ENCODE measurements around the gene DHRS7C.

Gene DHRS7C

GRCh38 chr17:9809409-9809808 is 18.0 kb upstream of the DHRS7C start:
- H3K36me3 ChIP-seq (ENCODE audit: control insufficient read depth, insufficient read depth, low read length): no peaks in the 10 kb centered on the region
- DNase-seq (ENCODE audit: extremely low read depth, insufficient read length): no peak
- no peak overlapping the region for H3K4me3 ChIP-seq (replicated peaks; ENCODE audit: low read depth, low read length)
- H3K27me3 ChIP-seq (replicated peaks; ENCODE audit: control insufficient read depth, insufficient read depth, low read length): no peaks in the 10 kb centered on the region; the same call in 1 of the 2 replicates
- TF ChIP-seq CTCF (IDR thresholded peaks at IDR 0.05; ENCODE audit: insufficient read depth, low read length, poor library complexity, severe bottlenecking): no peak

GRCh38 chr17:9806699-9807098 is 15.3 kb upstream of the DHRS7C start:
- Histone ChIP-seq H3K27me3 (replicated peaks; ENCODE audit: control insufficient read depth, insufficient read depth, low read length) (no peaks in the 10 kb centered on the region; the same call in 1 of the 2 replicates), H3K4me3 (replicated peaks; ENCODE audit: low read depth, low read length) (no peak overlapping the region), H3K36me3 (ENCODE audit: control insufficient read depth, insufficient read depth, low read length) (no peaks in the 10 kb centered on the region)
- TF ChIP-seq CTCF (IDR thresholded peaks at IDR 0.05; ENCODE audit: insufficient read depth, low read length, poor library complexity, severe bottlenecking): no peak
- DNase-seq (ENCODE audit: extremely low read depth, insufficient read length): no peak

- DNase-seq (ENCODE audit: extremely low read depth, insufficient read length): no peak
- no peak for TF ChIP-seq CTCF (IDR thresholded peaks at IDR 0.05; ENCODE audit: insufficient read depth, low read length, poor library complexity, severe bottlenecking)
- Histone ChIP-seq H3K27me3 (replicated peaks; ENCODE audit: control insufficient read depth, insufficient read depth, low read length) (no peaks in the 10 kb centered on the region; the same call in 1 of the 2 replicates), H3K4me3 (replicated peaks; ENCODE audit: low read depth, low read length) (no peak overlapping the region), H3K36me3 (ENCODE audit: control insufficient read depth, insufficient read depth, low read length) (no peaks in the 10 kb centered on the region)
These were observed 14.4 kb upstream of the DHRS7C start for GRCh38 chr17:9805769-9806168.

- no peak overlapping the region for H3K4me3 ChIP-seq (replicated peaks; ENCODE audit: low read depth, low read length)
- no peak for TF ChIP-seq CTCF (IDR thresholded peaks at IDR 0.05; ENCODE audit: insufficient read depth, low read length, poor library complexity, severe bottlenecking)
These were observed 11.3 kb upstream of the DHRS7C start for GRCh38 chr17:9802697-9803096.

GRCh38 chr17:9802294-9802693 is 10.9 kb upstream of the DHRS7C start:
- DNase-seq (ENCODE audit: extremely low read depth, insufficient read length): no peak
- no peak overlapping the region for H3K4me3 ChIP-seq (replicated peaks; ENCODE audit: low read depth, low read length)

More at GRCh38 chr17:9802697-9803096, 11.3 kb upstream of the DHRS7C start:
- no peaks in the 10 kb centered on the region; the same call in 1 of the 2 replicates for H3K27me3 ChIP-seq (replicated peaks; ENCODE audit: control insufficient read depth, insufficient read depth, low read length)
- DNase-seq (ENCODE audit: extremely low read depth, insufficient read length): no peak
- no peaks in the 10 kb centered on the region for H3K36me3 ChIP-seq (ENCODE audit: control insufficient read depth, insufficient read depth, low read length)

More at GRCh38 chr17:9802294-9802693, 10.9 kb upstream of the DHRS7C start:
- H3K36me3 ChIP-seq (ENCODE audit: control insufficient read depth, insufficient read depth, low read length): no peaks in the 10 kb centered on the region
- H3K27me3 ChIP-seq (replicated peaks; ENCODE audit: control insufficient read depth, insufficient read depth, low read length): no peaks in the 10 kb centered on the region; the same call in 1 of the 2 replicates
- TF ChIP-seq CTCF (IDR thresholded peaks at IDR 0.05; ENCODE audit: insufficient read depth, low read length, poor library complexity, severe bottlenecking): no peak
